ENCODE measurements around the gene CELF2.

Gene CELF2

DNA sequence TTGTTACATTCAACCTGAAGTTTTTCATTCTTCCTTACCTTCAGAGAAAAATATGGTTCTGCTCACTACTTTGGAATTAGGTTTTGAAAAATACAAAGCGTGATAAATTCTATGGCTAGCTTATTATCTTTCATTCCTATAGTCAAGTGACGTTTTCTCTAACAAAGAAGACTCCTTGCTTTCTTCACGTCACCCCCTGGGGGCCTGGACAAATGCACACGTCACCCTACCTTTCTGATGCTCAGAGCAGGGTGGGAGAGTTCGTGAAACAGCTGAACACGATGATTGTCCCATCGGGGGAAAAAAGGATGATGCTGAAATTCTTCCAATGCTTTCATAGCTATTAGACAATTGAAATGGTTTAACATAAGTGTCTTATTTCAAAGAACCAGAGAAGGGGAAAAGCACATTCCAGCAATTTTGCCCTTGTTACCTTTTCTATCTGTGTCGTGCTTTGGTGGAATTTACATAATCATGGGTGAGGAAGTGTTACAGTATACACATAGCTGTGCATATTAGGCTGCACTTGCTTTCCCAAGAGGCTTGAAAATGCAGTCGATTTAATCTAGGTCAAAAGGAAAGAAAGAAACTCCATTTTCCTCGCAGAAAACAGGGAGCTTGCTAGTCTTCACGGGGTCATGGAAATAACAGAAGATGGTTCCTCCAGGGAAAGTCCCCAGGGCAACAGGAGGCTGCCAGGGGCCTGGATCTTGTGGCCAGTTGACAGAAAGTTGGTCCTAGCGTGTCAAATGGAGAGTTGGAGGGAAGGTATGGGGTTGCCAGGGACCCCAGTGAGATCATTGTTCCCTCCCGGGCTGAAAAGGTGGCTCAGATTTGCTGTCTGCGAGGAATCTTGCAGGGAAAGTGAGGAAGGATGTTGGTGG lies 189.2 kb downstream of the CELF2 start:
- no peak for DNase-seq

DNA sequence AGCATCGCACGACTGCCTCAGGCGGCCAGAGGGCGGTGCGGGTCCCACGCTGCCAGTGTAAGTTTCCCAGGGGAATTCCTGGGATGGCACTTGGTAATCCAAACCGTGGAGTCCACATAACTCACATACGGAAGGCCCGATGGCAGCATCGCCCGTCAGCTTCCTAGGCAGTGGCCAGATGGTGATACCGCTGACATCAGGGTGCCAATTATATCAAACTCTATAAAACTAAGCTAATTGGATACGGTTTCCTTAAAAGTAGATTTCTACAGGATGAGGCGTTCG lies 189.8 kb downstream of the CELF2 start:
- DNase-seq, result no peak

DNA sequence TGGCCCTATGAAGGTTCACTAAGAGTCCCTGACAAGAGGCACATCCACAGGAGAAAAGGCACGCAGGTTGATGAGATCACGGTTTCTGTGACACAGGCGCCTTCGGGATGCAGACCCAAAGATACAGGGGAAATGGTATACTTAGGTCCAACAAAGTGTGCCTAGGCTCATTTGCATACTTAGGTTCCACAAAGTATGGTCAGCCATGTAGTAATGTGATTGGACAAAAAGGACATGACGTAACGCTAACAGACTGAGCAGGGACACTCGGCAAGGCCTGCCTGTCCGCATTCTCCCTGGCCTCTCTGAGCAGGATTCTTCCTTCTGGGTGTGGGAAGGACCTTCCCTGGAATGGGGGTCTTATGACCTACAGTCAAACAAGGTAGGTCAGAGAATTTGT lies 190.6 kb downstream of the CELF2 start:
- no peak for DNase-seq

DNA sequence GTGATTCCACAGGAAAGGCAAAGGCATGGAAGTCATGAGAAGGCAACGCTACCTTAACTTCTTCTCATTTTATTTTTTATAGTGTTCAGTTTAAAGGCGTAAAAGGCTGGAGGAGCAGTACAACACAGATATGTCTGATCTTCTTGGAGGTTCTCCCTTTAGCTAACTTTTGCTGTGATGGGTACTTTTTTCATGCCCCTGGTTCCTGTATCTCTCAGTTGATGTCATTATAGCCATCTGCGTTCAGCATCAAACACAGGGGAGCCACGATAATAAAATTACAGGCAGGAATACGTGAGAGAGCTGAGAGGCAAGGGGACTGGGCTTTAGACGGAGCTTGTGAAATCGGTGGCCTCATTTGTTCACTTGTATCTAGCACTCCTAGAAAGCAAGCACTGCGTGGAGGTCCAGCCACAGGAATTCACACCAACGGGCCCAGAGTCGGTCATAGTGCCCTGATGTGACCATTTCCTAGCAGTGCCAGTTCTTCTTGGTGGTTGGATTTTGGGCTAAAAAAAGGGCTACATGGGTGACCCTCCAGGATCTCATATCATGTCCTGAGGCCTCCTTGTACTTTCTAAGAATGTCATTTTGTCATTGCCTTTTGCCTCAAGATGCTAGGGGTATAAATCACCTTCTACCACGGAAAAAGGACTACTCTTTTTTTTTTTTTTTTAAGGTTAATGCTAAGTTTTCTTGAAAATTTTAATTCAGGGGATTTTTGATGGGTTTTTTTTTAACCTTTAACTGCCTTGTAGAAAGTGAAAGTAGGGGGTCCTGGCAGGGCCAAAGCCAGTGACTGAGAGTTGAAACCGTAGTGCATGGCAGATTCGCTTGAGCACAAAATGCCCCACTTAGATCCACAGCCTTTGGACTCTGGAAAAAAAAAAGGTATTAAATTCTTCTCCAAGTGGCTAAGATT lies 191.5 kb downstream of the CELF2 start:
- no peak for DNase-seq

DNA sequence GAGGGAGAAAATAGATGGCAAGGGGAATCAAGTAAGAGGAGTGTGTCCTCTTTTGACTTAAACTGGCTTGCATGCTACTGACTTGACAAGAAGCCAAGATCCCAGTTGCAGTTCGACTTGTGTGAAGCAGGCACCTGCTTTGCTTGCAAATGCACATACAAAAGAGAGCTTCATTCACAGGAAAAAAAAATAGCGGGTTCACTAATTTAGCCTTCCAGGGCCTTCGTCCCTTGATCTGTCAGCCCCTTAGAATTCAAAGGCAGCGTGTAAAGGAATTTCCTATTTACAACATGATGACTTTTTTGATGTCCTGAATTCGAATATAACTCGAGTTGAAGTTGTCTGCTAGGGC lies 192.1 kb downstream of the CELF2 start:
- no peak for DNase-seq

DNA sequence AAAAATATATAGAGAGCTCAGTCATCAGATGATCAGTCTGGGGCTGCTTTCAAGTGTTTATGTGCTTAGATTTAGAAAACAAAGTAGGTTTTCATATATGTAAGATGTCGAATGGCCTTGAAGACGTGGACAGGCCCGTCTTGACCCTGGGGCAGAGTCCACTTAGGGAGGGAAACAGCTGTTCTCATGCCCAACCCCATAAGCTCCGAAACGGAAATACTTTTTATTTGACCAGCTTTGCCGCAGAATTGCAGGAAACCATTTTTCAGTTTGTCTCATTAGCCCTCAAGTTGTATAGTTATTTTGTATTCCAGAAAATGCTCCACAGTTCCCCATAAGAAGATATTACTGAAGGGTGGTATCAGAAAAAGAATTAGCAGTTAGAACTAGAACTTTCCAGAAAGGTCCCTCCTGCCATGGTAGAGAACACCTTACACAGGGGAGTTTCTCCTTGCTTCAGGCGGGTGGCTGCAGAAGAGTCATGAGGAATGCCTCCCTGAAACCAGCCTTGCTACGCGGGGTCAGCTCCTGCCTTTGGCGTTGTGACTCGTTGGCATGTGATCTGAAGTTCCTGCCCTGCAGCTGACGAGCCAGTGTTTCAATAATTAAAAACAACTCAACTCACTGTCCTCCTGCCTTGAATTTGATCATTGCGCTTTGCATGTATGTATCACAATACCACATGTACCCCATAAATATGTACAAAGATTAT lies 192.7 kb downstream of the CELF2 start:
- no peak for DNase-seq

DNA sequence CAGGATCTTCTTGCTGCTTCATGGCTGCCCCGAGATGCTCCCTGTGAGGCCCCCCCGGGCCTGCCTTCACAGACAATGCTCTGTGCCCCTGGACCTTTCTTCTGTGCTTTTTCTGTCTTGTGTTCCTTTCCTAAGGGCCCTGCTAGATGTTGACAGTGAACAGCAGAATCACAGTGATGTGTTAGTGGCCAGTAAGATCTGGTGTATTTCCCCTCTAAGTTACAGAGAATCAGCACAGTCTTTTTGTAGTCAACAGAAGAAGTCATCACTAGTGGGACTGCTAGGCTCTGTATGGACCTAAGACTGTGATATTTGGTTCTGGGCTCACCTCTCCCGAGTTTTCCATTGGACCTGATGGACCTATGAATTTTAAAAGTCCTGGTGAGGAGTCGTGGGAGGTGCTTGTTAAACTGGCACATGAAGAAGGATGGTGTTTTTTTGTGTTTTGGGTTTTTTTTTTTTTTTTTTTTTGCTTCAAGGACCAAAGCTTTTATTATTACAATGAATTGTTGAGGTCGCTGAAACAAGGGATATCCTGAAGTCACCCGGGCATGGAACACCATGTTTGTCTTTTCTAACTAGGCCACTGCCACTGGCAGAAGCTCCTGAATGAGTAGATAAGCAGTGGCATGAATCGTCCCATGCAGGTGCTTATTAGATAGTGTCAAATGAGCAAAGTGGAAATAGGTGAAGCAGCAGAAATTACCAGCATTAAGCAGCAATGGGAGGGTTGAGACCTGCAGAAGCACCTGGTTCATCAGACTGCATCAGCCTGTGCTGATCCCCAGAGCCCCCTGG lies 194.8 kb downstream of the CELF2 start:
- DNase-seq, result no peak

DNA sequence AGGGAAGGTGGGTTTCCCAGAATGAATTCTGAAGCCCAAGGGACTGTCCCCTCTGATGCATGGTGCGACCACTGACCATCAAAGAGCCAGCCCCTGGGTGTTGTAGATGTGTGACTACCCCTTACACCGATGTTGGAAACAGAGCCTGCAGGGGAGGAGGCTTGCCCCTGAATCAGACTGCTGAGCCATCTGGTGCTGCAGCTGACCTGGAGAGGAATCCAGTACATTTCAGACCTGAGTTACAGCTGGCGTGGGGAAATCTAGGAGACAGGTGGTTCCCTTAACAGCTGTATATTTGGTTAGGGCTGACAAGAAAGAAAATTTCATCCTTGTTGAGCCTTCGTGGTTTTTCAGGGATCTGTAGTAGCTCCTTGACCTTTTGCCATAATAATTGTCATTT lies 195.5 kb downstream of the CELF2 start:
- DNase-seq, result no peak

DNA sequence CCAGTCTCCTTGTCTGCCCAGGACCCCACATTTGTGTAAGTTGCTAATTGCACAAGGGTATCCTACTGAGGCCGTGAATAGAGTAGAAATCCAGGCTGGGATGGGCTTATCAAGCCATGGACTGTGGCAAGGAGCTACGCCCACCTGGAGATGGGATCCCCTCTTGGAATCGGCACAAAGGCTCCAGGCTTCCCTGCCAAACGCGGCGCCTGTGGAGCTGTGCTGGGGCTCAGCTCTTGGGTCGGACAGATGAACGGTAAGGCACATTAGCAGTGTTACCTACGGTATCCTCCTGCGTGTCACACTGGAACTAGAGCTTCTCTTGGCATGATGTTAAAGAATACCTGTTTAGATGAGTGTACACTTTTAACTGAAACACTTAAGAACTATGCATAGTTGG lies 196.7 kb downstream of the CELF2 start:
- no peak for DNase-seq

DNA sequence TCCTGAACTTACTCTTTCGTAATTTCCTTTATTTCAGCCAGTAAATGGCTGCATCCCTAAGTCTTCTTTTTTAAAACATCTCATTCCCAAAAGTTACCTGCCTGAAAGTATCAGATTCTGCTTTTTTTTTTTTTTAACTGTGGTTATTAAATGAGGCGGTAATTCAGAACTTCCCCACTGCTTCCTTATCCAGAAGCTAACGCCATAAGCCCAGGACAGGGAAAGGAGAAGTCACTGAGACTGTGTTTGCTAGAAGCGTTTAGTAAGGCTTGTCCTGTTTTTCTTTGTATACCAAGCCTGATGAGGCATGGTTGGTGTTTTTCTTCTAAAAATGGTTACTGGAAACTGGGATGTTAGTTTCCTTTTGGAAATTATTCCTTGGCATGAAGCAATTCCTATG lies 197.8 kb downstream of the CELF2 start:
- DNase-seq, result no peak

DNA sequence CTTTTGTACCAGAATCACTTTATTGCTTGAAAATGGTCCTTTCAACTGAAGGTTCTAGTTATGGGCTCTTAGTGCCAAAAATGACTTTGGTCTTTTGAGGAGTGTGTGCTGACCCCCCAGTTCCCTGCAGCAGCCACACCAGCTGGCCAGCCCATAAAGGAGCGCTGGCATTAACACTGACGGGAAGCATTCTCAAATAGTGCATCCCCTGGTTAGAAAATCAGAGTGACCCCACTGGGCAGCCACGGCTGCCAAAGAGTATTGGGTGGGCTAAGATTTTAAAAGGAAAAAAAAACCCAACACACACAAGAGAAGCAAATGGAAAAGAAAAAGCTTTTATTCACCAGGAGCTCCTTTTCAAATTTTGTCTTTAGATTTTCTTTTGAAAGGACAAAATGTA lies 199.8 kb downstream of the CELF2 start:
- no peak for DNase-seq

DNA sequence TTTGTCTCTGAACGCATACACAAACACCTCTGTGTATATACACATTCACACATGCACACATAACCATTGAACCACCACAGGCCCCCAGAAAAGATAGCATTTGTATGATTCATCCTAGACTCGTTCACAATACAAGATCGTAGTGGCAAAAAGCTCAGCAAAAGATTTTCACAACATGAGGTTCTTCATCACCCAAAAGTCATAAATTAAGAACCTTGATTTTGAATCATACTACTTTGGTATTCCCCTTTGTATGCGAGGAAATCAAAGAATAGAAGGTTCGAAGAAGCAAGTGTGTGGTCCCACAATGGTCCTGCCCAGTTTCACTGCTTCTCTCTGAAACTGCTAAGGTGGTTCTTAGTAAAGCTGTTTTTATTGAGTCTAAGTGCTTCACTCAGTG lies 200.7 kb downstream of the CELF2 start:
- no peak for DNase-seq

DNA sequence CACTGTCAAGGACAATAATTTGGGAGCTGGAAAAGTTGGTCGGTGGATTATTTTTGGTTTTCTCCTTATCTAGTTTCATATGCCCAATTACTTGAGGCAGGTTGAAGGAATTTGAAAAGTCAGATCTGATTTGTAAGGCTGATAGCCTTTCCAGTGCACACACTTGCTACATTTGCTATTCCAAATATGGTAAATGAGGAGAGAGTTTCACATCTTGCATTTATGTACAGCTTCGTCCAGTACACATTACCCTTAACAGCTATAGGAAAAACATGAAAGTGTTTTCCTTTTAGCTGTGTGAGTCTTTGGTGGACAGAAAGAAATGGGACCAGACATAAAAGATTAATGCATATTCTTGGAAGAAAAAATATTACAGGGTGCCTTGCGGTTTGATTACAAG lies 201.8 kb downstream of the CELF2 start:
- DNase-seq, result no peak

DNA sequence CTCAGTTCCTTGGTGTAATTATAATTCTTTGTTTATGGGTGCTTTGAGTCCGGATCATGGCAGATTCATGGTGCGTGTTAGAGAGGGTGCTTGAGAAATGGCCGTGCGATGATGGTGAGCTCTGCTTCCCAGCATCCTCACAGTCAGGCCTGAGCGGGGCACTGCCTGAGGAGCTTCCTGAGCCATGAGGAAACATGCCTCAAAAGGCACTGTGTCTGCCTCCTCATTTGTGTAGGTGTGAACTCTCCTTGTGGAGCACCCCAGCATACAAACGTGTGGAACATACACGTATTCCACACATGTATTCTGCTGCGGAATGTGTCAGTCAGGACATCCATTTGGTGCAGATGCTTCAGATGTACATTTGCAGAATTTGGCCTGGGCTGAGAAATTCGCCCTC lies 205.4 kb downstream of the CELF2 start:
- DNase-seq, result no peak

DNA sequence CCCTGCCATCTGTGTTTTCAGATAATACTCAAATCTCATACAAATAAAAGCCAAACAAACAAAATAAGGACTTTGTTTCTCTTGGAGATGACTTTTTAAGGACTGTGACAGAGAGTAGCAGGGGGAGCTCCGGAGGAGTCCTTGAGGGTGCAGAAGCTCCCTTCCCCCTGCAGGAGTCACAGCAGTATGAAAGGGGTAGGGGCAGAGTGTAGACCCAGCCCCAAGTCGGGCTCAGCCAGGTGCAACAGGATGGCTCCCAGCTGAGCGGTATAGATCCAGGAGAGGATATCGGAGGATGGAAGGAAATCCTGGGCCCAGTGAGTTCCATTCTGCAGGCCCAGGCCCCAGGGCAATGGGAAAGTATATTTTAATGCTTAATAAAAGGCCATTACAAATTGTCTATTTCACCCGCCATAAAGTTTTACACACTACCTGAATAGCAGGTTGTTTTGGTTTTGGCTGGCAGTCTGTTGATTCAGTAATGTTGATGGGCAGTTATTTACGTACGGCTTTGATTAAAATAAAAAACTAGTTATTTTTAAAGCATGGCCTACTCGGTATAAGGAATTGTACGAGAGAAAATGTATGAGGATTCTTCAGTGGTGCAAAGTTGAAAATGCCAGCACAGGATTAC lies 206.0 kb downstream of the CELF2 start:
- no peak for DNase-seq

DNA sequence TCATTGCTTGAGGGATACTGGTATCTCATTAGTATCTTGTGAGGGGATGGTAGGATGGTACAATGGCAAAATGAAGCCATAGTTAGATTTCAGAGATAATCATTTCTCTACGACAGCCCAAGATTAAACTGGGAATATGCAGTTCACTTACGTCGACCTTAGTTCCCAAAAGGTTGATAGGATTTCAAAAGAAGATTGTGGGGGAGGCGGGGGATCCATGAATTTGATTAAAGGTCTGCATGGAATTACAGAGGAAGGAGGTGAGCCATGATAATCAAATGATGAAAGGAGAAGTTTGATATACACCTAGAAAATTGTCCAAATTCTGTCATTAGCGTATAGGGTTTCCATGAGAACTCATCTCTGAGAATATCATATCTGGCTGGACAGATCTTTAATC lies 206.6 kb downstream of the CELF2 start:
- DNase-seq, result no peak

DNA sequence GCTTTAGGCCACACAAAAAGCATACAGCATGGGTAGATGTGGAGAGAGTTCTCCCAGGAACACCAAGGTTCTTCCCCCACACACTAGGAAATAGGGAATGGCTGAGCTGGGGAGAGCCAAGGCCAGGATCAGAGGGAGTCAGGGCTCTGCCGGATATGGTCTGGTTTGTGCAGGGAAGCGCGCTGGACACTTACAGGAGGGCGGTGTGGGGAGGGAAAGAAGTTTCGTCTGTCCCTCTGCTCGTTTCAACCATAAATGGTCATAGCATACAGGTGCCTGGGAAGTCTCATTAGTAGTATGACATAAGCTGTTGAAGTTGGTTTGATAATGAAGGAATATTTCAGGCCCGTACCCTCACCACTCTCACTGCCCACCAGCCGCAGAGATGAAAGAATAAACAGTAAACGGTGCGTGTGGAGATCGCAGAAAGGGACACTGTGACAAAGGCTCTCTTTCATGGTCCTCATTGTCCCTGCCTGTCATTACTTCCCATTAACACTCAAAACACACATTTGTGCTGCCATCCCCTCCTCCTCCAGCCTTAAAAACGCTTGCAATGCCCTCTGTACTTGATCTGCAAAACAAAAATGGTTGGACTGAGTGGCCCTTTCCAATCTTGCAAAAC lies 207.2 kb downstream of the CELF2 start:
- no peak for DNase-seq

DNA sequence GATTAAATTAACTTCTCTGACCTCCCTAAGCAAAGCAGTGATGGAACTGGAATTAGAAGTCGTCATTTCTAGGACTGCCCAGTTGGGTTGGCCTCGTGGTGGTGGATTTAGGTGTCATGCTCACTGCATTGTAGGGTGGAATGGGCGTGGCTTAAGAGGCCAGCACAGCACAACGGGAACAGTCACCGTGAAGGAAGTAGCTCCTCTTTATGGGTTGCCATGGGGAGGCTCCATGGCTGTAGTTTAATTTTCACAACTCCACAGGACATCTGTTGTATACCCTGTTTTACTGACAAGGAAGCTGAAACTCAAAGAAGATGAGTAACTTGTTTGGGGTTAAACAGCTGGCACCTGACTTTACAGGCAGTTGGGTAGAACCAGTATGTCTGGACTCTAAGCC lies 208.3 kb downstream of the CELF2 start:
- DNase-seq, result no peak

DNA sequence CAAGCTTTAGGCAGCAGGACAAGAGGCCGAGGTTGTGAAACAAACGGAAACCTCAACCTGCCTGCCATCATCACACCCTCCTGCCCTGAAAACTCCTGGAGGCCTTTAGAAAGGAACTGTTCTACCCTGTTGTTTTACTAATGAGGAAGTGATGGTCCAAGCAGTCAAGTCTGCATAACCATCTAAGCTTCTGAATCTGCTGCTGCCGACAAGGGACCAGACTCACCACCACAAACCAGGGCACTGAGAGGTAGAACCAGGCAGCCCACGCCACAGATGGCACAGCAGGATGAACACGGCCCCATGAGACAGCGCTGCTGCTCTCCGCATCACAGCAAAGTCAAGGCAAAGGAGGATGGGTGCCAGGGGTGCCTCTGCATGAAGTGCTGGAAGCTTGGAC lies 209.4 kb downstream of the CELF2 start:
- no peak for DNase-seq

DNA sequence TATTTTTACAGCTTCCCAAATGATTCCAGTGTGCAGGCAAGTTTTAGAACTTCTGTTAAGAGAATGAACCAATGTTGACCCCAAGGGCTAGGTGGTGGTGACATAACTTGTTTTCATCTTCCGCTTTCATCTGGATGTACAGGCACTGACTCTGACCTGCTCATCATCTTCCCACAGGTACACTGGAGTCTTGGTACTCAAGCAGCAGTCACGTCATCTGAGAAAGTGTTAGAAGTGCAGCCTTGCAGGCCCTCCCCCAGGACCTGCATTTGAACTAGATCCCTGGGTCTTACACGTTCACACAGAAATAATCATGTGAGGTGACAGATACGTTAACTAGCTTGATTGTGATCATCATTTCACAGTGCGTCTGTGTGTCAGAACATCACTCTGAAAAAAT lies 212.2 kb downstream of the CELF2 start:
- DNase-seq, result no peak

DNA sequence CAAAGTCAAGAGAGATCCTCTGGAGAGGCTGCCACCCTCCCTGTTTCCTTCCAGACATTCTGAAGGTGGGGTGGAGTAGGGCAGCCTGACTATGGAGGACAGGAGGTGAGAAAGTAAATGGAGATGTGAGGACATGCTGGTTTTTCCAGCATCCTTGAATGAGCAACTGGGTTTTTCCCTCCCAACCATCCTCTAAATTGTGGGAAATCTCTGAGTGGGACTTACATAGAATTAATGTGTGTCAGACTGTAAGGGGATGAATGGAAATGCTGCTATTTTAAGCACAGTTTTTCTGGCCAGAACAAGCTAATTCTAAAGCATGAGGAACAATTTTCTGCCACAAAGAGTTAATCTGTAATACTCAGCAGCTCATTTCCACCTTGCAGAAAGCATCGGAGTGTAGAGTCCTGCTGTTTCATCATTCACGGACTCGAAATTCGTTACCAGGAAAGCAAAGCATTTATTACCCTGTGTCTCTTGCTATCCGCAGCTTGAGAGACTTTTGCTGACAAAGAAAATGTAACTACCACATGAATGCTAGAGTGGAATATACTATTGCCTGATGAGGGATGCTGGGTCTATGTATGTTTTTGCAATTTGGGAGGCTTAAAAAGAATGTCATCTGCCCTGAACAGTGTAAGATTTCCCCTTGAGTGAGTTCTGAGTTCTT lies 213.0 kb downstream of the CELF2 start:
- DNase-seq, result no peak

Data from DMS79 (cell line).